ENCODE results near the gene MIDN. TPM values are rescaled to one million over a fixed set of nuclear protein-coding genes. Genes with fewer than 3 reads are reported as not detected.
A peak's percentile ranks its signal among the peaks of the same experiment; 100 is the strongest.

The MIDN gene
- total RNA-seq, 1 experiment from 2014 or later, result 286 TPM

GRCh38 chr19:1261538-1261797, 13.1 kb downstream of the MIDN start:
- no peak overlapping the region for H2BK12ac ChIP-seq (ENCODE audit: insufficient read length, low read depth, low read length)
- no peak overlapping the region for H2AFZ ChIP-seq (ENCODE audit: low read length)
- Mint-ChIP-seq H3K27ac (peak overlapping the region; percentile 74 to 96 (median 96); a peak in 6 of 7 replicates), H3K4me1 (peaks cover 59 to 62% of the 10 kb centered on the region in 2 experiments), H3K36me3 (ENCODE audit: insufficient read depth in 1 of 3, low read depth in 3 of 3) (peaks cover 8 to 34% (median 18%) of the 10 kb centered on the region in 3 experiments), H3K27me3 (ENCODE audit: low read depth) (no peaks in the 10 kb centered on the region; the same call in 1 of the 2 replicates), H3K4me3 (peak overlapping the region; percentile 84 to 93), H3K9me3 (no peaks in the 10 kb centered on the region; a peak in 1 of 5 replicates)
- H3K27ac ChIP-seq (ENCODE audit: insufficient read length, low read depth, low read length), result no peak overlapping the region
- no peak overlapping the region for H3T11ph ChIP-seq (ENCODE audit: low read length)
- H3K14ac ChIP-seq (ENCODE audit: insufficient read depth, low read length), result peak overlapping the region; percentile 84
- no peak overlapping the region for H2BK20ac ChIP-seq (ENCODE audit: low read depth, low read length, poor library complexity, severe bottlenecking)
- no peak overlapping the region for H2BK15ac ChIP-seq (ENCODE audit: low read depth, low read length)
- peaks cover 23% of the 10 kb centered on the region for H3K23me2 ChIP-seq (ENCODE audit: insufficient read length, low read depth, low read length, poor library complexity, severe bottlenecking)
- no peak overlapping the region for H4K8ac ChIP-seq (replicated peaks; ENCODE audit: insufficient read length, low read depth, low read length)
- H3K18ac ChIP-seq (ENCODE audit: insufficient read length, low read depth, low read length), result peak overlapping the region; percentile 70
- WGBS (ENCODE audit: extremely low coverage, insufficient read length, low lambda C conversion rate), result no CpG with 5 or more reads among the region's 14 CpGs
- no peaks in the 10 kb centered on the region for H3K79me2 ChIP-seq (ENCODE audit: insufficient read depth, low read length)
- H4K5ac ChIP-seq (ENCODE audit: insufficient read length, low read depth, low read length), result no peak overlapping the region
- H3K27me3 ChIP-seq (ENCODE audit: insufficient read depth, low read length), result no peaks in the 10 kb centered on the region
- no peak overlapping the region for H2BK5ac ChIP-seq (ENCODE audit: insufficient read length, low read length)
- no peaks in the 10 kb centered on the region for H3K79me1 ChIP-seq (ENCODE audit: insufficient read depth, low read depth, low read length, poor library complexity, severe bottlenecking)
- DNase-seq, result no peak
- peaks cover 4% of the 10 kb centered on the region; the same call in 1 of the 2 replicates for H3K4me1 ChIP-seq (ENCODE audit: insufficient read depth, low read length)
- H3K23ac ChIP-seq (ENCODE audit: insufficient read length, low read depth, low read length), result no peak overlapping the region
- no peak overlapping the region for H2BK120ac ChIP-seq (ENCODE audit: low read depth, low read length, poor library complexity, severe bottlenecking)
- no peak overlapping the region for H3K56ac ChIP-seq (ENCODE audit: insufficient read length, low read depth, low read length)
- H2AK5ac ChIP-seq (ENCODE audit: insufficient read length, low read length), result no peak overlapping the region
- H4K91ac ChIP-seq (ENCODE audit: insufficient read length, low read depth, low read length), result no peak overlapping the region
- H3K9me3 ChIP-seq (ENCODE audit: control insufficient read depth, low read depth, low read length), result no peaks in the 10 kb centered on the region
- H3K4me2 ChIP-seq (ENCODE audit: insufficient read depth, insufficient read length, low read length), result peak overlapping the region; percentile 84
- H4K20me1 ChIP-seq (ENCODE audit: control insufficient read depth, insufficient read depth, insufficient read length), result no peaks in the 10 kb centered on the region
- no peak overlapping the region for H3K4ac ChIP-seq (ENCODE audit: low read depth, low read length)
- TF ChIP-seq CTCF (conservative IDR thresholded peaks at IDR 0.05), result peak; percentile 47
- peak overlapping the region; percentile 41 for H3K9ac ChIP-seq (ENCODE audit: extremely low read depth, insufficient read length, low read length)

All from H9 (cell line).